SH-SY5Y (cell line): Measurements from ENCODE around the gene NAV2.

Source experiments
- GATA2 ChIP-seq: IDR thresholded peaks from 2 replicates; pipeline ENCODE4 v1.6.1; 2011; ENCODE audit warnings: mild to moderate bottlenecking, low read depth, low read length
- GATA3 ChIP-seq: IDR thresholded peaks from 2 replicates; pipeline ENCODE4 v1.6.1; 2011; ENCODE audit warnings: low read depth, mild to moderate bottlenecking, low read length, moderate library complexity

Gene NAV2

DNA sequence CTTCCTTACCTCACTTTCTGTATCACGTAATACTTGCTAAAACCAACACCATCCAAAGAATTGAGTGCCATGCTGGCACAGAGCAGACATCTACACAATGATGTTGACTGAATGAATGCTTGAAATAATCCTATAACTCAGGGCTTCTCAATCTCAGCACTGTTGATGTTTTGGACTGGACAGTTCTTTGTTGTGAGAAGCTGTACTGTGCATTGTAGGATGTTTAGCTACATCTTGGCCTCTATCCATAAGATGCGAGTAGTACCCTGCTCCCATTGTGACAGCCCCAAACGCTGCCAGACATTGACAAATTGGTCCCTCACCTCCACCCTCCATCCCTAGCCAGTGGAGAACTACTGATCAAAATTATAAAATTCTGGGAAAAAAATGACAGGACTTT, 153.4 kb downstream of the NAV2 start:
- no peak for TF ChIP-seq GATA2
- TF ChIP-seq GATA3: no peak

DNA sequence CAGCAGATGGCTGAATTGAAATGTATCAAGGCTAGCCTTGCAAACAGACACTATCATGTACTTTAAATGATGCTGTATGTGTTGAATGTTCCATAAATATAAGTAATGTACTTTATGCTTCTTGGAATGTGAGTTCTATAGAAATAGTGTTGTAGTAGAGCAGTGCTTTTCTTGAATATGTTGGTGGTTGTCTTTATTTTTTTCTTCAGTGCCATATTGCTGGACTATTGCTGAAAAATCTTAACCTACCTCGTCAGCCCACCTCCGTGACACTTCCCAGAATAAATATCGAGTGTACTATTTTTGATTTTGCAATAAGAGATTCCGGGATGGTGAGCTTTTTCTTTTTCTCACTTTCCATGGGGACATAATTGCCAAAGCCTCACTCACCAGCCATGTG, 153.9 kb downstream of the NAV2 start:
- TF ChIP-seq GATA3 (no peak), GATA2 (no peak)

DNA sequence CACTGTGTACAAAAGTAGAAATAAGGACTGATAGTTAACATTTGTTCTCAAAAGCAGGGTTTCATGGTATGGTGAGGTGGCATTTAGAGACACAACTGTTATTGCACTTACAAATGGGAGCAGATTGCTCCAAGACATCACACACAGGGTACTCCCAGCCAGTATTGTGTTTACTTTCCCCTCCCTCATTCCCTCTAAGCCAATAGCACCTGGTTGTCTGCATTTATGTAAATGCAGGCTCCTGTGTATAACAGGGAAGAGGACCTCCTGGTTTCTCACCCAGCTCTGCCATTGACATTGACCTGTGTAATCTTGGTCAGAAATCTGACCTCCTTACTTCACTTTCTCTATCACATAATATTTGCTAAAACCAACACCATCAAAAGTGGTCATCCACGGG, 154.4 kb downstream of the NAV2 start:
- TF ChIP-seq GATA3: no peak
- TF ChIP-seq GATA2: no peak

GRCh38 chr11:19868281-19868821, 155.7 kb downstream of the NAV2 start:
- TF ChIP-seq GATA3: no peak
- no peak for TF ChIP-seq GATA2

DNA sequence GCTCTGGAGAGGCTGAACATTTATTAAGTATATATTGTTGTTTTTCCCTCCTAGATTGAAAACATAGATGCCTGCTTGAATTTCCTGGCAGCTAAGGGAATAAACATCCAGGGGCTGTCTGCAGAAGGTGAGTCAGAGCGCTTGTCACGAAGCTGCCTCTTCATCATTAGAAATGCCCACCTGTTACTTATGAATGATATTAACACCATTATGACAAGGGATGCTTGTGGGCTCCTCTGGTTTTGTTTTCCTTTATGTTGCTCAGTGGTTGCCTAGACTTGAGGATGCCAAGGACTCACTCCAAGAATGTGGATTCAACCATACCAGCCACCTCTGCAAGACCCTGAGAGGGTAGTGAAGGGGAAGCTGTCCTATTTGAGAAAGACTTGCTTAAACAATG, 156.2 kb downstream of the NAV2 start:
- TF ChIP-seq GATA3: no peak
- no peak for TF ChIP-seq GATA2

GRCh38 chr11:19869466-19869865, 156.8 kb downstream of the NAV2 start:
- TF ChIP-seq GATA2 (no peak), GATA3 (no peak)

GRCh38 chr11:19869946-19870589, 157.4 kb downstream of the NAV2 start:
- no peak for TF ChIP-seq GATA3
- no peak for TF ChIP-seq GATA2

DNA sequence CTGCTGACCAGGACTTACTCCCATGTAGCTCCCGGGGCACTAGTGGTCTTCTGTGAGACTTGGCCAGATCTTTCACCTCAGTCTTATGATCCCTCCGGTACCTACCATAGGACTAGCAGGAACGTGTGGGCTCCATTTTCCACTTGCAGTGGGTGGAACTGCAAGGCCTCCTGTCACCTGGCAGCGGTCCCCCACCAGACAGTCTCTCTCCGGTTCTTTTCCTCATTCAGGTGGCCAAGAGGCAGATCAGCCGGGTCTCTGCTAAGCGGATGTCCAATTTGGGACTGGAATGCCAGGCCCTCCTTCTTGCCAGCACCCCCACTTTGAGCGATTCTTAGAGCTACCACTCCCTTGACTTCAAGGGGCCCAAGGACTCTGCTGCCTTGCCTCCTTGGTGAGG, 158.9 kb downstream of the NAV2 start:
- TF ChIP-seq GATA3 (no peak), GATA2 (no peak)

- TF ChIP-seq GATA3: no peak
- no peak for TF ChIP-seq GATA2
Observed at GRCh38 chr11:19872512-19873145, 160.0 kb downstream of the NAV2 start.

DNA sequence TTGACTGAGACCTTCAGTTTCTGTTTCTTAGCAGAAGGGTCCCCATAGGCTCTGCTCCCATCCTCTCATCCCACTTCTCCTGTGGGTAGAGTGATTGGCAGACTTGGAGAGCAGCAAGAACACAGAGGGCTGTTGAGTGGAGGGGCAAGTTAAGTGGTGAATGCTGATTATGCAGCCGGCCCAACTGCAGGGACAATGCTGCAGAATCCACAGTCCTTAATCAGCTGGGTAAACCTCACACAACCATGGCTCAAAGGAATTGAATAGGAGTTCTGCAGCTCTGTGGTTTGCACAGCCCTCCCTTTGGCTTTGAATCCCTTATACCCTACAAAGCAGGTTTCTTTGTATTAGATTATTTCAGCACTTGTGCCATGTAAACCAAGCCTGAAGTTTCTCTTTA, 161.1 kb downstream of the NAV2 start:
- no peak for TF ChIP-seq GATA3
- no peak for TF ChIP-seq GATA2

- no peak for TF ChIP-seq GATA3
- TF ChIP-seq GATA2: no peak
Observed at GRCh38 chr11:19874266-19874665, 161.6 kb downstream of the NAV2 start.

- TF ChIP-seq GATA2 (no peak), GATA3 (no peak)
Observed at GRCh38 chr11:19876750-19877149, 164.1 kb downstream of the NAV2 start.

DNA sequence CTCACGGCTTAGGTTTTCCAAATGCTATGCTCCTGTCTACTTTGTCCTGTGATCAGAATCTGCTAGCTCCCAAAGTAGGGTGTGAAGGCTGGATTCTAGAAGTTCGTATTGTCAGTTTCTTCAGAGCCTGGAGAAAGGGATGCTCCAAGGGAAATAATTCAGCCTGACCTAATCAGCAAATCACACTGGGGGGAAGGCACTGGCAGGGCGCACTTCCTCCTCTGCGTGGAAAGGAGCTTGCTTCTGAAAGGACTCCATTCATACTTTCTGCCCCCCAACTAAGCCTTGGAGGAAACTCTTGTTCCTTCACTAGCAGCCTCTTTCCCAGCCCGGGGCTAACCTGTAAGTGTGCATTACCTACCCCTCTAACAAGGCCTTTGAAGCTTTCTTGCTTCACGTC, 165.9 kb downstream of the NAV2 start:
- no peak for TF ChIP-seq GATA3
- TF ChIP-seq GATA2: no peak

- TF ChIP-seq GATA2 (no peak), GATA3 (no peak)
Observed at GRCh38 chr11:19879307-19880087, 166.9 kb downstream of the NAV2 start.

DNA sequence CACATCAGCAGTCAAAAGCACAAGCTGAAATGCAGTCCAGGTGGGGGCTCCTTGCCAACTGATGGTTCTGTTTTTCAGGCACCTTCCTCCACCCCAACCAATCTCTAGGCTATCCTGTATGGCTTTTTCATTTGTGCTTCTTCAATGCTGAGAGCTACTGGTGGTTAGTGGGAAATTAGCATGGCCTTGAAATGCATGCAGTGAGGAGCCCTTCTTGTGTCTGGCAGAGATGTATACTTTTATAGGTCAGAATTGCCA, 167.4 kb downstream of the NAV2 start:
- TF ChIP-seq GATA2 (no peak), GATA3 (no peak)
